ENCODE results near the gene TANC1. TPM values are rescaled to one million over a fixed set of nuclear protein-coding genes. Genes with fewer than 3 reads are reported as not detected.

TANC1 gene
- total and polyA plus RNA-seq, 2 experiments from 2014 or later: 2.8 to 9.5 TPM

- Mint-ChIP-seq H3K4me3 (no peak overlapping the region), H3K27ac (no peak overlapping the region), H3K9me3 (no peaks in the 10 kb centered on the region), H3K27me3 (ENCODE audit: insufficient read depth, low read depth, poor library complexity) (peaks cover 34% of the 10 kb centered on the region), H3K4me1 (peaks cover 18% of the 10 kb centered on the region), H3K36me3 (ENCODE audit: low read depth) (no peaks in the 10 kb centered on the region)
- H3K4me2 ChIP-seq: no peak overlapping the region
- peaks cover 6% of the 10 kb centered on the region for H3K4me1 ChIP-seq (ENCODE audit: insufficient read depth)
- H3K36me3 ChIP-seq (ENCODE audit: insufficient read depth): no peaks in the 10 kb centered on the region
- DNase-seq (ENCODE audit: low spot score): no peak
- H3K4me3 ChIP-seq: no peak overlapping the region
- no peaks in the 10 kb centered on the region; the same call in 1 of the 2 replicates for H3F3A ChIP-seq (replicated peaks; ENCODE audit: low read depth)
- no peak overlapping the region for H3K27ac ChIP-seq (ENCODE audit: low read depth)
- no peaks in the 10 kb centered on the region for H3K9me2 ChIP-seq (ENCODE audit: insufficient read depth)
- TF ChIP-seq ZNF331 (CRISPR knock-in tag; IDR thresholded peaks at IDR 0.05; ENCODE audit: low read depth): no peak
- TF ChIP-seq REST (IDR thresholded peaks at IDR 0.05; ENCODE audit: unreplicated experiment): no peak
- no peak for TF ChIP-seq POLR2AphosphoS5 (IDR thresholded peaks at IDR 0.05; ENCODE audit: low read depth)
- no peak for TF ChIP-seq CREB1 (CRISPR knock-in tag; IDR thresholded peaks at IDR 0.05; ENCODE audit: low read depth)
- TF ChIP-seq EZH2 (IDR thresholded peaks at IDR 0.05; ENCODE audit: low read depth, unreplicated experiment): no peak
- TF ChIP-seq ZNF462 (CRISPR knock-in tag; IDR thresholded peaks at IDR 0.05): no peak
- TF ChIP-seq NANOG (IDR thresholded peaks at IDR 0.05; ENCODE audit: borderline replicate concordance): no peak
- H2AFZ ChIP-seq: no peak overlapping the region
- H3K27me3 ChIP-seq (ENCODE audit: insufficient read depth): peaks cover 49% of the 10 kb centered on the region
- peaks cover 11% of the 10 kb centered on the region for H4K20me1 ChIP-seq (replicated peaks; ENCODE audit: insufficient read depth)
- ATAC-seq: no peak
- peaks cover 8% of the 10 kb centered on the region for H3K79me2 ChIP-seq (replicated peaks; ENCODE audit: insufficient read depth)
Measured at GRCh38 chr2:158966312-158966711, 2.1 kb upstream of the TANC1 start.
